Cardiac muscle cell (in vitro differentiated cells and primary cell): Measurements from ENCODE around the gene HSH2D. TPM values are rescaled to one million over a fixed set of nuclear protein-coding genes. Genes with fewer than 3 reads are reported as not detected.

Source experiments
- DNase-seq, 2 donors: peaks; one replicate each; pipeline versions ENCODE4 v3.0.0 to v3.0.0-alpha.2; 2010 to 2017; ENCODE audit warnings: low read depth in 1 of 2, low spot score in 1 of 2
- H3K27ac ChIP-seq: fragments of 200-600 bp; sonication (generic); 2 replicates; pipeline ENCODE4 v1.5.1; 2016
- H3K27me3 ChIP-seq: fragments of 200-600 bp; sonication (generic); 2 replicates; pipeline ENCODE4 v1.6.0; 2016; ENCODE audit warnings: control low read depth
- H3K36me3 ChIP-seq: fragments of 200-600 bp; sonication (generic); 2 replicates; pipeline ENCODE4 v1.5.1; 2016; ENCODE audit warnings: control low read depth
- H3K4me1 ChIP-seq: fragments of 200-600 bp; sonication (generic); 2 replicates; pipeline ENCODE4 v1.8.1; 2017; ENCODE audit warnings: low read depth, mild to moderate bottlenecking, mixed run types
- H3K4me3 ChIP-seq: fragments of 200-600 bp; sonication (generic); 2 replicates; pipeline ENCODE4 v1.5.1; 2016; ENCODE audit warnings: mild to moderate bottlenecking
- H3K9me3 ChIP-seq: fragments of 200-600 bp; sonication (generic); 2 replicates; pipeline ENCODE4 v1.5.1; 2017; ENCODE audit warnings: low read depth, mild to moderate bottlenecking, control low read depth
- polyA plus RNA-seq: library from polyadenylated mRNA; unstranded; fragments of >200 nt; fragmentation: Nextera tagmentation; extraction: Ambion mirVana; gene quantifications from 2 replicates; pipeline ENCODE4 v1.2.1, GENCODE V29; 2016
- total RNA-seq: library from RNA; depleted of rRNA; stranded (reverse); fragments of >200 nt; gene quantifications from 2 replicates; pipeline ENCODE4 v1.2.3, GENCODE V29; 2016
- TF ChIP-seq, protein P1 (sequence below): IDR thresholded peaks from 2 replicates; pipeline ENCODE4 v1.5.1; 2012; ENCODE audit warnings: low read depth, mild to moderate bottlenecking, low read length

HSH2D gene
- total and polyA plus RNA-seq, 2 experiments from 2014 or later: not detected

DNA sequence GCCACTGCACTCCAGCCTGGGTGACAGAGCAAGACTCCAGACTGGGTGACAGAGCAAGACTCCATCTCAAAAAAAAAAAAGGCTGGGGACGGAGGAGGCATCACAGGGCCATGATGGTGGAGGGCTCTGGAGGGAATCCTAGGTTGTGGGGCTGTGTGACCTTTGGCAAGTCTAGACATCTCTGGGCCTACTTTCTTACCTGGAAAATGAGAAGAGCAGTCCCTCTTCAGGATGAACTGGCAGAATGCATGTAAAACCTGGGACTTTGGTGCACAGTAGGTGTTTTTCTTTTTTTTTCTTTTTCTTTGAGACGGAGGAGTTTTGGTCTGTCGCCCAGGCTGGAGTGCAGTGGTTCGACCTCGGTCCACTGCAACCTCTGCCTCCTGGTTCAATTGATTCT lies 16.2 kb downstream of the HSH2D start:
- H3K4me1 ChIP-seq: no peaks in the 10 kb centered on the region
- TF ChIP-seq, protein P1, sequence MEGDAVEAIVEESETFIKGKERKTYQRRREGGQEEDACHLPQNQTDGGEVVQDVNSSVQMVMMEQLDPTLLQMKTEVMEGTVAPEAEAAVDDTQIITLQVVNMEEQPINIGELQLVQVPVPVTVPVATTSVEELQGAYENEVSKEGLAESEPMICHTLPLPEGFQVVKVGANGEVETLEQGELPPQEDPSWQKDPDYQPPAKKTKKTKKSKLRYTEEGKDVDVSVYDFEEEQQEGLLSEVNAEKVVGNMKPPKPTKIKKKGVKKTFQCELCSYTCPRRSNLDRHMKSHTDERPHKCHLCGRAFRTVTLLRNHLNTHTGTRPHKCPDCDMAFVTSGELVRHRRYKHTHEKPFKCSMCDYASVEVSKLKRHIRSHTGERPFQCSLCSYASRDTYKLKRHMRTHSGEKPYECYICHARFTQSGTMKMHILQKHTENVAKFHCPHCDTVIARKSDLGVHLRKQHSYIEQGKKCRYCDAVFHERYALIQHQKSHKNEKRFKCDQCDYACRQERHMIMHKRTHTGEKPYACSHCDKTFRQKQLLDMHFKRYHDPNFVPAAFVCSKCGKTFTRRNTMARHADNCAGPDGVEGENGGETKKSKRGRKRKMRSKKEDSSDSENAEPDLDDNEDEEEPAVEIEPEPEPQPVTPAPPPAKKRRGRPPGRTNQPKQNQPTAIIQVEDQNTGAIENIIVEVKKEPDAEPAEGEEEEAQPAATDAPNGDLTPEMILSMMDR: no peak
- no peaks in the 10 kb centered on the region for H3K27me3 ChIP-seq
- no peak overlapping the region for H3K27ac ChIP-seq
- H3K9me3 ChIP-seq: no peaks in the 10 kb centered on the region
- H3K36me3 ChIP-seq: no peaks in the 10 kb centered on the region
- no peak overlapping the region for H3K4me3 ChIP-seq
- no peak for DNase-seq

DNA sequence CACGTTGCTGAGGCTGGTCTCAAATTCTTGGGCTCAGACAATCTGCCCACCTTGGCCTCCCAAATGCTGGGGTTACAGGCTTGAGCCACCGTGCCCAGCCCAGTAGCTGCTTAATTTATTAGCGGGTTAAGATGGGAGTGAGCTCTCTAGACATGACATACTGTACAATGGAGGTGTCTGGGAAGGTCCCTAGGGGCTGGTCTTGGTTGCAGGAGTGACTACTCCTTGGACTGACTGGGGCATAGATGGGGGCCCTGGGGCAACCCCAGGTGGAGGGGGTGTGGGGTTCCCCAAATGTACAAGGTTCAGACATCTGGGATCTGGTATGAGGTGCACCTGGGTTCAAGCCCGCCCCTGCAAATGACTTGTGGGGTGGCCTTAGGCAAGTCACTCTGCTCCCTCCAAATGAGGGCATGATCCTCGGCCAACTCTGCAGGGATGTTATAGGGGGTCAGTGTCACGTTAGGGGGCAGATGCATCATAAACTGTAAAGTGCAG lies 17.0 kb downstream of the HSH2D start:
- Histone ChIP-seq H3K9me3 (no peaks in the 10 kb centered on the region), H3K27me3 (no peaks in the 10 kb centered on the region), H3K4me3 (no peak overlapping the region), H3K27ac (no peak overlapping the region), H3K36me3 (no peaks in the 10 kb centered on the region), H3K4me1 (no peaks in the 10 kb centered on the region)
- DNase-seq: no peak
- TF ChIP-seq, protein P1: no peak

- Histone ChIP-seq H3K4me1 (no peaks in the 10 kb centered on the region), H3K27ac (no peak overlapping the region), H3K4me3 (no peak overlapping the region), H3K9me3 (no peaks in the 10 kb centered on the region), H3K36me3 (no peaks in the 10 kb centered on the region), H3K27me3 (no peaks in the 10 kb centered on the region)
- peak in 1 of 2 donors; percentile 30 for DNase-seq
- TF ChIP-seq, protein P1: no peak
Measured at GRCh38 chr19:16160943-16161560, 17.6 kb downstream of the HSH2D start.

DNA sequence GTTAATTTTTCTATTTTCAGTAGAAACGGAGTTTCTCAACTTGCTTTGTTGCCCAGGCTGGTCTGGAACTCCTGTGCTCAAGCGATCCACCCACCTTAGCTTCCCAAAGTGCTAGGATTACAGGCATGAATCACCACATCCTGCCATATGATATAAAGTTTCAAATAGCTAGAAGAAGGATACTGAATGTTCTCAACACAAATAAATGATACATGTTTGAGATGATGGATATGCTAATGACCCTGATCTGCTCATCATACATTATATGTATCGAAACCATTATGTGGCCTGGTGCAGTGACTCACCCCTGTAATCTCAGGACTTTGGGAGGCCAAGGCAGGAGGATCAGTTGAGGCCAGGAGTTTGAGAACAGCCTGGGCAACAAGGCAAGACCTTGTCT lies 18.4 kb downstream of the HSH2D start:
- H3K36me3 ChIP-seq: no peaks in the 10 kb centered on the region
- TF ChIP-seq, protein P1: no peak
- no peaks in the 10 kb centered on the region for H3K9me3 ChIP-seq
- no peak overlapping the region for H3K27ac ChIP-seq
- DNase-seq: peak in 1 of 2 donors; percentile 43
- no peak overlapping the region for H3K4me3 ChIP-seq
- no peaks in the 10 kb centered on the region for H3K27me3 ChIP-seq
- no peaks in the 10 kb centered on the region for H3K4me1 ChIP-seq

GRCh38 chr19:16164222-16164890 lies 20.9 kb downstream of the HSH2D start:
- Histone ChIP-seq H3K4me1 (no peaks in the 10 kb centered on the region), H3K36me3 (no peaks in the 10 kb centered on the region), H3K27me3 (no peaks in the 10 kb centered on the region), H3K4me3 (no peak overlapping the region), H3K27ac (no peak overlapping the region), H3K9me3 (no peaks in the 10 kb centered on the region)
- no peak for DNase-seq
- TF ChIP-seq, protein P1: no peak
